Measurements from ENCODE around the gene ERGIC1. TPM values are rescaled to one million over a fixed set of nuclear protein-coding genes. Genes with fewer than 3 reads are reported as not detected.

ERGIC1 gene
- total RNA-seq, 4 donors from 2014 or later = 116 to 172 (median 144) TPM

DNA sequence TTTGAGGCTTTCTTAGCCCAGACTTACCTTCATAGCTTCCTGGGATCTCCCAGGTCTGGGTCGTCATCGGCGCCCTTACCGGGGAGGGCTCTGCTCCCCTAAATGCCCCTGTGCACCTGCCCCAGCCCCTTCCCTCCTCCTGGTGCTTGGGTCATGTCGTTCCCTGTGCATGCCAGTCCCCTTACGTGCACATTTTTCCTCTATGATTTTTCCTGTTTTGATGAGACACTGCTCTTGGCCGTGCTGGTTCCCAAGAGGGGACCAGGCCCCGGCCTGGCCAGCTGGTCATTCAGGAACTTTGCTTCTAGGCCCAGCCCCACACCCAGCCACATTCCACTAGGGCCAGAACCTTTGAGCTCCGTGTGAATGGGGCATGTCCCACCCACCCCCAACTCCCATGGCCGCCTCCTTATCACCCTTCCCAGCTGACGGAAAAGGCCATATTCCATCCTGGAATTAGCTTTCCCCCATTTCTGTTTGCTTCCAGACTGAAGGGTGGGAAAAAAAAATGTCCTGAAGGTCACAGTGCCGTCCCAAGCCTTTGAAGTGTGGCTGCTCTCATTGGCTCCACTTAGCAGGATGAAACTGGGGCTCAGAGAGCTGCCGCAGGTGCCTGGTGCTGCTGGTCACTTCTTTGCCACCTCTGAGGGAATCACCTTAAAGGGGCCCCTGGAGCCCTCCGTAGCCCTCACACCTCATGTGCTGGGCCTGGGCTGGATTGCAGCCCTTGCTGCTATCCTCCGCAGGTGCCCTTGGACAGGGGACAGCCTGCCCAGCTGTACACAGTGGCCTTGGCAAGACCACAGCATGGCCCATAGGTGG is 25.1 kb downstream of the ERGIC1 start:
- Histone ChIP-seq H3K4me3 (no peak overlapping the region), H3K27me3 (no peaks in the 10 kb centered on the region), H3K36me3 (no peaks in the 10 kb centered on the region), H3K9me3 (no peaks in the 10 kb centered on the region), H3K27ac (peak overlapping the region; percentile 88 to 94 (median 93)), H3K4me1 (peaks cover 21 to 95% (median 66%) of the 10 kb centered on the region in 3 donors)
- TF ChIP-seq POLR2A (IDR thresholded peaks at IDR 0.05) = no peak
- peak; percentile 58 for TF ChIP-seq POLR2AphosphoS5 (IDR thresholded peaks at IDR 0.05)
- no peak for TF ChIP-seq EP300 (IDR thresholded peaks at IDR 0.05)
- TF ChIP-seq, protein P1, sequence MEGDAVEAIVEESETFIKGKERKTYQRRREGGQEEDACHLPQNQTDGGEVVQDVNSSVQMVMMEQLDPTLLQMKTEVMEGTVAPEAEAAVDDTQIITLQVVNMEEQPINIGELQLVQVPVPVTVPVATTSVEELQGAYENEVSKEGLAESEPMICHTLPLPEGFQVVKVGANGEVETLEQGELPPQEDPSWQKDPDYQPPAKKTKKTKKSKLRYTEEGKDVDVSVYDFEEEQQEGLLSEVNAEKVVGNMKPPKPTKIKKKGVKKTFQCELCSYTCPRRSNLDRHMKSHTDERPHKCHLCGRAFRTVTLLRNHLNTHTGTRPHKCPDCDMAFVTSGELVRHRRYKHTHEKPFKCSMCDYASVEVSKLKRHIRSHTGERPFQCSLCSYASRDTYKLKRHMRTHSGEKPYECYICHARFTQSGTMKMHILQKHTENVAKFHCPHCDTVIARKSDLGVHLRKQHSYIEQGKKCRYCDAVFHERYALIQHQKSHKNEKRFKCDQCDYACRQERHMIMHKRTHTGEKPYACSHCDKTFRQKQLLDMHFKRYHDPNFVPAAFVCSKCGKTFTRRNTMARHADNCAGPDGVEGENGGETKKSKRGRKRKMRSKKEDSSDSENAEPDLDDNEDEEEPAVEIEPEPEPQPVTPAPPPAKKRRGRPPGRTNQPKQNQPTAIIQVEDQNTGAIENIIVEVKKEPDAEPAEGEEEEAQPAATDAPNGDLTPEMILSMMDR (IDR thresholded peaks at IDR 0.05) = peak in 1 of 4 experiments; percentile 2
- peak; percentile 54 for ATAC-seq
- 31 to 44% methylated on average over 2 to 11 of the region's 15 CpGs for WGBS, 2 donors (ENCODE audit: low coverage in 1 of 2)

DNA sequence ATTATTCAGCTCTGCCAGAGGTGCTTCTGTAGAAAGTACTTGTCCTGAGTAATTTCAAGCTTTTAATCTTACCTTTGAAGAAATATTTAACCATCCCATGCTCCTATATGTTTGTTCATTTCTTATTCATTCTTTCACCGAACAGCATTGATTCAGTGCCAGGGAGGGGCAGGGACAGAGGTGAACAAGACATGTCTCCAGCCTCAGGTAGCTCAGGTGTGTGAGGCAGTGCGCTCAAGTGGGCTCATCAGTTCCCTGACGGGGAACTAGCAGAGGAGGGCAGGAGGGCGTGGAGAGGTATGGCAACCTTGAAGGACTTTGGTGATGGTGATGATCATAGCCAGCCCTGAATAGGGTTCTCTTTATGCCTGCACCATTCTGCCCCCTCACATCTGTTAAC is 25.9 kb downstream of the ERGIC1 start:
- ATAC-seq = no peak
- 73 to 80% methylated on average over 3 to 4 of the region's 4 CpGs for WGBS, 2 donors (ENCODE audit: low coverage in 1 of 2)
- Histone ChIP-seq H3K4me3 (peak overlapping the region in 1 of 2 donors; percentile 22), H3K9me3 (no peaks in the 10 kb centered on the region), H3K27ac (peak overlapping the region; percentile 88 to 94 (median 93)), H3K27me3 (no peaks in the 10 kb centered on the region), H3K4me1 (peaks cover 21 to 94% (median 61%) of the 10 kb centered on the region in 3 donors), H3K36me3 (no peaks in the 10 kb centered on the region)
- TF ChIP-seq, protein P1 (IDR thresholded peaks at IDR 0.05) = no peak
- TF ChIP-seq EP300 (IDR thresholded peaks at IDR 0.05) (no peak), POLR2AphosphoS5 (IDR thresholded peaks at IDR 0.05) (no peak), POLR2A (IDR thresholded peaks at IDR 0.05) (no peak)

DNA sequence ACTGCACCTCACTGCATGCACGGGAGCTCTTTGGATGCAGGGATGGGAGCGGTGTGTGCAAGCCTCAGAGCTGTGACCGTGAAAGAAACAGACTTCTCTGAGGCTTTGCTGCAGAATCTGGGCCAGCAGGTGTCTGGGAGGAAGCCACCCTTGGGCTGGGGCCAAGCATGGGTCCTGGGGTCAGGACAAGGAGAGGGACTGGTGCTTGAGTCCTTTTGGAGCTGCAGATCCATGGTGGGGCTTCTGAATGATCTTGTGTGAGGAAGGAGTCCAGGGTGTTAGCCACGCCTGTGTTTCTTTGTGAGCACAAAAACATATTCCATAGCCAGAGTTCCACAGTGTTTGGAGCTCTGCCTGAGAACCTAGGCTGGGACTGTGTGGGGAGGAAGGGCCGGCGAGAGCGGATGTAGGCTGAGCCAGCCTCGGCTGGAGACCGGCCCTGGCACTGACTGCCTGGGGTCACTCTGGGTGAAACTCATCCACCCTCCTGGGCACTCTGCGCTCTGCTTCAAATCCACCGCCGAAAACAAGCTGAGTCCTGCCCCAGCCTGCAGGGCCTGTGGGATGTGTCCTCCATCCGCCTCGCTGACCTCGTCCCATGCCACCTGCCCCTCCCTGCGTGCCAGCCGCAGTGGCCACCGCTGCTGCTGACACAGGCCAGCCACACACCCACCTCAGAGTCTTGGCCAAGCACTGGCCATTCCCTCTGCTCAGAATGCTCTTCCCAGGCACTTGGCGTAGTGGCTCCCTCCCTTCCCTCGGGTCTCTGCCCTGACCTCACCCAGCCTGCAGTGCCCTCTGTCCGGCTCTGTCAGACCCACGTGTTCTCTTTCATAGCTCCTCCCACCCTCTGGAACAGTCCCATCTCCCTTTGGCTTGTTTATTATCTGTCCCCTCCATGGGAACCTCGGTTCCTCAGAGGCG is 26.7 kb downstream of the ERGIC1 start:
- Histone ChIP-seq H3K9me3 (no peaks in the 10 kb centered on the region), H3K4me3 (peak overlapping the region in 1 of 2 donors; percentile 22), H3K36me3 (no peaks in the 10 kb centered on the region), H3K27ac (peak overlapping the region; percentile 88 to 94 (median 93)), H3K27me3 (no peaks in the 10 kb centered on the region), H3K4me1 (peaks cover 16 to 94% (median 53%) of the 10 kb centered on the region in 3 donors)
- peak; percentile 91 for ATAC-seq
- TF ChIP-seq POLR2AphosphoS5 (IDR thresholded peaks at IDR 0.05) = peak; percentile 93
- TF ChIP-seq, protein P1 (IDR thresholded peaks at IDR 0.05) = peak in 2 of 4 experiments; percentile 6
- peak; percentile 27 to 31 for TF ChIP-seq POLR2A (IDR thresholded peaks at IDR 0.05)
- TF ChIP-seq EP300 (IDR thresholded peaks at IDR 0.05) = no peak
- WGBS, 2 donors (ENCODE audit: low coverage in 1 of 2) = 0 to 14% methylated on average over 3 to 10 of the region's 24 CpGs

DNA sequence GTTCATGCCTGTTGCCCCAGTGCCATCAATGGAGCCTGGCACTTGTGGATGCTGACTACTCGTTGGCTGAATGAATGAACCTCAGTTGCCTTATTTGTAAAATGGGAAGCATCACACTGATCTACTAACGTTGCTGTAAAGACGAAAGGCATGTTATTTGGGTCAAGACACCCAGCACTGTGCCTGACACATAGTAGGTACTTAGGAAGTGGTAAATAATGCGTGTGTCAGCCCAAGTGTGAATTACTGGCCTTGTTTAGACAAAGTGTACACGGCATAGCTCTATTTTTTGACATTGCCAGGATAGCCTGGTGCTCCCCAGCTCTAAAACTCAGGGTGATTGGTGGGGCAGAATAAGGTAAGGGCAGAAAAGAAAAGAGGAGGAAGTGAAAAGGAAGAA is 27.4 kb downstream of the ERGIC1 start:
- Histone ChIP-seq H3K27ac (peak overlapping the region; percentile 88 to 94 (median 93)), H3K27me3 (no peaks in the 10 kb centered on the region), H3K4me3 (no peak overlapping the region), H3K9me3 (no peaks in the 10 kb centered on the region), H3K4me1 (peaks cover 17 to 94% (median 51%) of the 10 kb centered on the region in 3 donors), H3K36me3 (no peaks in the 10 kb centered on the region)
- ATAC-seq = no peak
- TF ChIP-seq POLR2A (IDR thresholded peaks at IDR 0.05) (no peak), EP300 (IDR thresholded peaks at IDR 0.05) (no peak), POLR2AphosphoS5 (IDR thresholded peaks at IDR 0.05) (no peak)
- TF ChIP-seq, protein P1 (IDR thresholded peaks at IDR 0.05) = no peak
- WGBS, 2 donors (ENCODE audit: low coverage in 1 of 2) = 45 to 60% methylated on average over 1 to 4 of the region's 5 CpGs

All from gastroesophageal sphincter (tissue), 4 donors.